ENCODE data around the gene BABAM1. TPM values are rescaled to one million over a fixed set of nuclear protein-coding genes. Genes with fewer than 3 reads are reported as not detected.

BABAM1 gene
- total and polyA plus RNA-seq, 8 donors = 25.5 to 71.1 (median 33.0) TPM

DNA sequence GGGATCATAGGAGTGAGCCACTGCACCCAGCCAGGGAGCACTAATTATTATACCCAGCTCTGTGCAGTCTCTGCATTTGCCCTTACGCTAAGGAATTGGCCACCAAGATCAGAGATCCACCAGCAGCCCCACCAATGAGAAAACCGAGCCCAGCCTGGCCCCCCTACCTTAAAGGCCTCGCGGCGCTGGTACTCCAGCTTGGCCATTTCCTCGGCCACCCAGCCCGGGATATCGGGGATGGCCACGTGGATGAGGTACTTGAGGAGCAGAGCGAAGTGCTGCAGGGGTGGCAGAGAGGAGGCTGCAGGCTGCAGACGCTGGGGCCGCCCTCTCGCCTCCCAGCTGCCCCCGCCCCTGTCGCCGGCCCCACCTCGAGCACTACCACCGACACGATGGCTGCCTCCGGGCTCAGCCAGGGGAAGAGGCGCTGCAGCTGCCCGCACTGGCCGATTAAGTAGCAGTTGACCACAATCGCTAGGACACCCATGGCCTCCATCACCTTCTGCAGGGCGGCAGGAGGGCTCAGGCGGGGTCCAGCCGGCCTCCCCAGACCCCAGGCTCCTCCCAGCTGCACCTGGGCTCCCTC, 59.9 kb downstream of the BABAM1 start:
- no peak overlapping the region for H3K27ac ChIP-seq

DNA sequence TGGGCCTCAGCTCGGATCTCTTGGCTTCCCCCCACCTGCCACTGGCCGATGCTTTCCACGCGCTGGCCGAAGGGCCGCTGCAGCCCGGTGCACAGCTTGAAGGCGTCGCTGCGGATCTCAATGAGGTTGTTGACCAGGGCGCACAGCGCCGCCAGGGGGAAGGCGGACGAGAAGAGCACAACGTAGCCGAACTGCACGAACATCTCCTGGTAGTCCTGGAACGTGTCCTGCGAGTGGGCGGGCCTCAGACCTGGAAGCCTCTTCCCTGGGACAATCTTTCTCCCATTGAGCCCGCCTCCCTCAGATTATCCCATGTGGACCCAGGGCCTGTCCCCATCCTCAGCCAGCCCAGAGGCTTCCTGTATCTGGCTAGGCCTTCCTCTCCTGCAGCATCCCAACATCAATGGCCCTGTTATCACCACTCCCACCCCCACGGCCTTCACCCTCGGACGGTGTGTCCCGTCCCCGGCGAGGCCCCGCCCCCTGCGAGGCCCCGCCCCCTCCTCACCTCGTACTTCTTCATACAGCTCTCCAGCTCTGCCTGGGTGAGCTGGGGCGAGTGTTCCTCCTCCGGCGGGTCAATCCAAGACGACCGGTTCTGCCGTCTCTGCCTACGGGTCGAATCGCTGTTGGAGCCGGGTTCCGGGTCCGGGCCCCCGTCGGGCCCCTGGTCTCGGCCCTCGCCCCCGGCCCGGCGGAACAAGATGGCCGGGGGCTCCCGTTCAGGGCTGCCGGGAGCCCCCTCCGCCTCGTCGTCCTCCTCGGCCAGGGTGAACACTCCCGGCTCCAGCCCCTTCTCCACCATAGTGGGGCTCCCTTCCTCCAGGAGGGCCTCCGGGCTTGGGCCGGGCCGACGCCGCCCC, 60.6 kb downstream of the BABAM1 start:
- peaks cover 0 to 6% (median 0%) of the 10 kb centered on the region in 3 donors for H3K4me1 ChIP-seq
- intact Hi-C loops (cut with DNase I) = no loop called here
- H3K4me3 ChIP-seq = peak overlapping the region in 3 of 4 donors; percentile 28 to 53 (median 39)
- peak; percentile 75 to 87 (median 76) for ATAC-seq
- no peaks in the 10 kb centered on the region for H3K27me3 ChIP-seq
- WGBS, 2 donors = 19 to 27% methylated on average over 52 to 64 of the region's 64 CpGs
- H3K36me3 ChIP-seq = no peaks in the 10 kb centered on the region
- peak overlapping the region in 2 of 4 donors; percentile 41 for H3K27ac ChIP-seq
- peak in 3 of 6 donors; percentile 63 to 76 (median 74) for DNase-seq
- H3K9me3 ChIP-seq = no peaks in the 10 kb centered on the region
- TF ChIP-seq, protein P1, sequence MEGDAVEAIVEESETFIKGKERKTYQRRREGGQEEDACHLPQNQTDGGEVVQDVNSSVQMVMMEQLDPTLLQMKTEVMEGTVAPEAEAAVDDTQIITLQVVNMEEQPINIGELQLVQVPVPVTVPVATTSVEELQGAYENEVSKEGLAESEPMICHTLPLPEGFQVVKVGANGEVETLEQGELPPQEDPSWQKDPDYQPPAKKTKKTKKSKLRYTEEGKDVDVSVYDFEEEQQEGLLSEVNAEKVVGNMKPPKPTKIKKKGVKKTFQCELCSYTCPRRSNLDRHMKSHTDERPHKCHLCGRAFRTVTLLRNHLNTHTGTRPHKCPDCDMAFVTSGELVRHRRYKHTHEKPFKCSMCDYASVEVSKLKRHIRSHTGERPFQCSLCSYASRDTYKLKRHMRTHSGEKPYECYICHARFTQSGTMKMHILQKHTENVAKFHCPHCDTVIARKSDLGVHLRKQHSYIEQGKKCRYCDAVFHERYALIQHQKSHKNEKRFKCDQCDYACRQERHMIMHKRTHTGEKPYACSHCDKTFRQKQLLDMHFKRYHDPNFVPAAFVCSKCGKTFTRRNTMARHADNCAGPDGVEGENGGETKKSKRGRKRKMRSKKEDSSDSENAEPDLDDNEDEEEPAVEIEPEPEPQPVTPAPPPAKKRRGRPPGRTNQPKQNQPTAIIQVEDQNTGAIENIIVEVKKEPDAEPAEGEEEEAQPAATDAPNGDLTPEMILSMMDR (IDR thresholded peaks at IDR 0.05) = no peak
- no peak for FAIRE-seq

More for the DNA sequence above, 59.9 kb downstream of the BABAM1 start:
- WGBS, 2 donors = 92 to 95% methylated on average over 20 to 27 of the region's 27 CpGs
- Histone ChIP-seq H3K4me1 (peaks cover 0 to 6% (median 0%) of the 10 kb centered on the region in 3 donors), H3K27me3 (no peaks in the 10 kb centered on the region), H3K4me3 (no peak overlapping the region), H3K9me3 (no peaks in the 10 kb centered on the region), H3K36me3 (no peaks in the 10 kb centered on the region)
- ATAC-seq (no peak), FAIRE-seq (no peak), DNase-seq (no peak)
- TF ChIP-seq, protein P1 (IDR thresholded peaks at IDR 0.05) = no peak
- intact Hi-C loops (cut with DNase I) = no loop called here

Other genes with a start within 250 kb of the BABAM1 start
- 1 to 10 TPM in 3 of 6 donors, under 1 TPM in 3; 0.60 to 4.2 (median 0.99) TPM for gene CPAMD8, start 240.6 kb upstream of the BABAM1 start, total RNA-seq
- 1 to 10 TPM; 3.0 to 5.2 TPM for gene CPAMD8, start 240.6 kb upstream of the BABAM1 start, polyA plus RNA-seq
- gene HAUS8, start 192.0 kb upstream of the BABAM1 start, total RNA-seq = 1 to 10 TPM; 2.0 to 5.6 (median 2.1) TPM
- 10 to 100 TPM in 1 of 2 donors, 1 to 10 TPM in 1; 6.5 to 12.0 TPM for gene HAUS8, start 192.0 kb upstream of the BABAM1 start, polyA plus RNA-seq
- 10 to 100 TPM; 16.6 to 49.2 (median 20.8) TPM for gene MYO9B, start 191.7 kb upstream of the BABAM1 start, total RNA-seq
- gene MYO9B, start 191.7 kb upstream of the BABAM1 start, polyA plus RNA-seq = 10 to 100 TPM; 40.9 to 53.4 TPM
- gene USE1, start 52.1 kb upstream of the BABAM1 start, total RNA-seq = 10 to 100 TPM; 12.8 to 22.4 (median 16.4) TPM
- gene USE1, start 52.1 kb upstream of the BABAM1 start, polyA plus RNA-seq = 10 to 100 TPM; 43.3 to 46.6 TPM
- 10 to 100 TPM; 13.4 to 19.6 (median 16.9) TPM for gene OCEL1, start 41.2 kb upstream of the BABAM1 start, total RNA-seq
- 10 to 100 TPM; 20.9 to 28.4 TPM for gene OCEL1, start 41.2 kb upstream of the BABAM1 start, polyA plus RNA-seq
- gene NR2F6, start 21.5 kb upstream of the BABAM1 start, total RNA-seq = 10 to 100 TPM; 32.5 to 51.2 (median 39.7) TPM
- 10 to 100 TPM; 21.3 to 23.5 TPM for gene NR2F6, start 21.5 kb upstream of the BABAM1 start, polyA plus RNA-seq
- gene USHBP1, start 2.7 kb upstream of the BABAM1 start, total RNA-seq = 1 to 10 TPM; 1.2 to 2.9 (median 1.8) TPM
- 10 to 100 TPM in 1 of 2 donors, 1 to 10 TPM in 1; 9.3 to 11.1 TPM for gene USHBP1, start 2.7 kb upstream of the BABAM1 start, polyA plus RNA-seq
- under 1 TPM in 5 of 6 donors, not detected in 1; 0.04 to 0.59 (median 0.12) TPM for gene ANKLE1, start 14.5 kb downstream of the BABAM1 start, total RNA-seq
- under 1 TPM; 0.23 to 0.35 TPM for gene ANKLE1, start 14.5 kb downstream of the BABAM1 start, polyA plus RNA-seq
- 1 to 10 TPM; 5.2 to 8.6 (median 6.0) TPM for gene ABHD8, start 36.0 kb downstream of the BABAM1 start, total RNA-seq
- gene ABHD8, start 36.0 kb downstream of the BABAM1 start, polyA plus RNA-seq = 1 to 10 TPM; 8.5 TPM
- gene MRPL34, start 38.4 kb downstream of the BABAM1 start, total RNA-seq = 10 to 100 TPM; 32.4 to 41.9 (median 37.1) TPM
- 10 to 100 TPM; 42.9 to 78.1 TPM for gene MRPL34, start 38.4 kb downstream of the BABAM1 start, polyA plus RNA-seq
- 10 to 100 TPM in 3 of 6 donors, 1 to 10 TPM in 3; 6.1 to 12.4 (median 9.3) TPM for gene DDA1, start 42.1 kb downstream of the BABAM1 start, total RNA-seq
- gene DDA1, start 42.1 kb downstream of the BABAM1 start, polyA plus RNA-seq = 10 to 100 TPM; 21.4 to 25.4 TPM
- 10 to 100 TPM in 1 of 6 donors, 1 to 10 TPM in 5; 4.9 to 10.2 (median 5.4) TPM for gene ANO8, start 67.4 kb downstream of the BABAM1 start, total RNA-seq
- gene ANO8, start 67.4 kb downstream of the BABAM1 start, polyA plus RNA-seq = 10 to 100 TPM in 1 of 2 donors, 1 to 10 TPM in 1; 7.1 to 19.0 TPM
- 10 to 100 TPM in 3 of 6 donors, 1 to 10 TPM in 3; 9.1 to 15.2 (median 11.2) TPM for gene GTPBP3, start 70.1 kb downstream of the BABAM1 start, total RNA-seq
- 10 to 100 TPM; 17.9 to 28.2 TPM for gene GTPBP3, start 70.1 kb downstream of the BABAM1 start, polyA plus RNA-seq
- 10 to 100 TPM; 32.0 to 86.5 (median 58.4) TPM for gene PLVAP, start 109.9 kb downstream of the BABAM1 start, total RNA-seq
- gene PLVAP, start 109.9 kb downstream of the BABAM1 start, polyA plus RNA-seq = 10 to 100 TPM; 70.5 to 87.6 TPM
- under 1 TPM in 2 of 6 donors, not detected in 4; 0.23 to 0.56 TPM for gene CCDC194, start 126.8 kb downstream of the BABAM1 start, total RNA-seq
- gene CCDC194, start 126.8 kb downstream of the BABAM1 start, polyA plus RNA-seq = not detected
- 10 to 100 TPM in 4 of 6 donors, 1 to 10 TPM in 2; 3.9 to 34.6 (median 15.4) TPM for gene BST2, start 138.2 kb downstream of the BABAM1 start, total RNA-seq
- gene BST2, start 138.2 kb downstream of the BABAM1 start, polyA plus RNA-seq = 10 to 100 TPM; 15.7 to 17.3 TPM
- 10 to 100 TPM; 20.6 to 27.3 (median 23.5) TPM for gene MVB12A, start 152.6 kb downstream of the BABAM1 start, total RNA-seq
- 10 to 100 TPM; 43.7 to 58.7 TPM for gene MVB12A, start 152.6 kb downstream of the BABAM1 start, polyA plus RNA-seq
- gene TMEM221, start 181.2 kb downstream of the BABAM1 start, total RNA-seq = under 1 TPM; 0.13 to 1.00 (median 0.46) TPM
- gene TMEM221, start 181.2 kb downstream of the BABAM1 start, polyA plus RNA-seq = under 1 TPM; 0.16 to 0.42 TPM
- not detected for gene NXNL1, start 193.5 kb downstream of the BABAM1 start, total RNA-seq
- under 1 TPM in 1 of 2 donors, not detected in 1; 0.19 TPM for gene NXNL1, start 193.5 kb downstream of the BABAM1 start, polyA plus RNA-seq
- 10 to 100 TPM in 3 of 6 donors, 1 to 10 TPM in 3; 9.4 to 18.1 (median 10.2) TPM for gene SLC27A1, start 203.1 kb downstream of the BABAM1 start, total RNA-seq
- gene SLC27A1, start 203.1 kb downstream of the BABAM1 start, polyA plus RNA-seq = 10 to 100 TPM; 31.4 to 37.1 TPM
- gene PGLS, start 244.2 kb downstream of the BABAM1 start, total RNA-seq = 10 to 100 TPM; 28.8 to 53.8 (median 46.6) TPM
- gene PGLS, start 244.2 kb downstream of the BABAM1 start, polyA plus RNA-seq = 10 to 100 TPM; 53.6 to 65.8 TPM

Measured in pancreas (tissue), 10 donors.